HG02938 (cell line): ENCODE data around the gene NRG2.
A peak's percentile ranks its signal among the peaks of the same experiment; 100 is the strongest.

Experiments used
- ATAC-seq: cut with Tn5 transposase; IDR thresholded peaks from one replicate; pipeline ENCODE4 v1.9.1; 2021; ENCODE audit warnings: mild to moderate bottlenecking, moderate library complexity; ENCODE audit not compliant: unreplicated experiment

NRG2 gene

DNA sequence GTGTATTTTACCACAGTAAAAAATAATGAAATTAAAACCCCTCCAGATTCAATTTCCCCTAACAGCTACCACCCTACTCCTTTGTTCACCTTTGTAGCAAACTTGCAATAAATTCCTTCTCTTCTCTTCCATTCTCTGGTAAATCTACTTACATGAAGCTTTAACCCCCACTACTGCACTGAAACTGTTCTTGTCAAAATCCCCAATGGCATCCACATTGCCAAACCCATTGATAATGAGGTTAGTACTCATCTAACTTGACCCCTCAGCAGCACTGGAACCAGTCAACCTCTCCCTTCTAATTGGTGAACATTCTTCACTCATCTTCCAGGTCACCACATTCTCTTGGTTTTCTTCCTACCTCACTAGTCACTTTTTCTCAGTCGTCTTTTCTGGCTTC lies 29.6 kb downstream of the NRG2 start:
- no peak for ATAC-seq

GRCh38 chr5:140012443-140012842 lies 30.7 kb downstream of the NRG2 start:
- ATAC-seq: no peak

GRCh38 chr5:140011297-140011802 lies 31.7 kb downstream of the NRG2 start:
- peak; percentile 82 for ATAC-seq

- ATAC-seq: no peak
Measured at GRCh38 chr5:140010798-140011197, 32.3 kb downstream of the NRG2 start.

- ATAC-seq: no peak
Measured at GRCh38 chr5:140007311-140007710, 35.8 kb downstream of the NRG2 start.

- peak; percentile 95 for ATAC-seq
Measured at GRCh38 chr5:140005145-140005591, 37.9 kb downstream of the NRG2 start.

DNA sequence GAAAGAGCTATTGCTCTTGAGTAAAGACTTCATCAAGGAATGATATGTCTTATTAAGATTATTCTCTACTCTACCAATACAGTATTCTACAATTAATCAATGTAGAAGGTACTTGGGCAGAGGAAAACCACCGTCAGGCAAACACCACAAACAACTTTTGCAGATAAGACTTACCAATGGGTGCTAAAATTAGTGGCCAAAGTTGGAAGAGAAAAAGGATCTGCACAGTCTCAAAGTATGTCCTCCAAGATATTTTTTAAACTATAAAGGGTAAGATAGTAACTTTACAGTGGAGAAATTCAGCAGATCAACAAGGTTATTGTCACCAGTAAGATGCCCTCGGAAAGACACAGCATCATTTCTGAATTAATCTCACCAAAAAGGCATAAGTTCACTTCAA lies 38.9 kb downstream of the NRG2 start:
- ATAC-seq: no peak

DNA sequence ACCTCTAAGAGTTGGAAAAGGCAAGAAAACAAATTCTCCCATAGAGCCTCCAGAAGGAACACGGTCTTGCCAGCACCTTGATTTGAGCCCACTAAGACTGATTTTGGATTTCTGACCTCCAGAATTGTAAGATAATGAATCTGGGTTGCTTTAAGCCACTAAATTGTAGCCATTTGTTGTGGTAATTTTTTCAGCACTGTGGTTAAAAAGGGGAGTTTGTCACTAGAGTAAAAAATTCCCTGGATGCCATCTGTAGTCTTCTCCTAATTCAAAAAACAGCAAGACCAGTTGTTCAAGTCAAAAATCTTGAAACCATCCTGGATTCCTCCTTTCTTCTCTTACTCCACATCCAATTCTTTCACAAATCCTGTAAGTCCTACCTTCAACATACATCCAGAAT lies 39.6 kb downstream of the NRG2 start:
- ATAC-seq: no peak

DNA sequence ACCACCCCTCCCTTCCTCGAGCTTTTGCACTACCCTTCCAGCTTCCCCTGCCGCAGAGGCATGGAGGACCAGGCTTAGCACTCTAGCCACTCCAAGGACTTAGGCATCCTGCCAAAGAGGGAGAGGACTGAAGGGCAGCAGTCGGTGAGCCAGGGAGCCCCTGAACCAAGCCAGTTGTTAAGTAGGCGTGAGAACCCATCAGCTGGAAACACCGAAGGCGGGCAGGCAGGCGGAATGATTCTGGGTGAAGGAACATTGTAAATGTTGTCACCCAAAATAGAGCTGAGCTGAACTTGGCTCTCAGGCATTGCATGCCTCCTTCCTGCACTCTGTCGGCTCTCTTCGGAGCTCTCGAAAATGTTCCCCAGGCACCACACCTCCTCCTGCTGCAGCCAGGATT lies 42.8 kb downstream of the NRG2 start:
- ATAC-seq: no peak

DNA sequence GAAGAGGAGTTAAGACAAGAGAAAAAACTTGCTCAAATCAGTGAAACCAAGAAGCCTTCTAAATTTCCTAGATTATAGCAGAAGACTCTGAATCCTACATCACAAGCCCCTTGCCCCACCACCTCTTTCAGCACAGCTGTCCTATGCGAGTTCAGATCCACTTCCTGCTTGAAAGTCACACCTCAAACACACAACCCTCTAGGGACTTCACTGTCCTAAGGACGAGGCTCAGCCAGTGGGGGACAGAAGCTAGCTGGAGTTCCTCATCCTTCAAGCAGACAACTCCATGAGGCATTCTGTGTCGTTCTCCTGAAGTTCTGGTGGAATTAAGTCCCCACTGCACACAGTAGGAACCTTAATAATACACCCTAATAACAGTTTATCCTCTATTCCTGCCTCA lies 44.3 kb downstream of the NRG2 start:
- no peak for ATAC-seq

- no peak for ATAC-seq
Measured at GRCh38 chr5:139997276-139997675, 45.8 kb downstream of the NRG2 start.

DNA sequence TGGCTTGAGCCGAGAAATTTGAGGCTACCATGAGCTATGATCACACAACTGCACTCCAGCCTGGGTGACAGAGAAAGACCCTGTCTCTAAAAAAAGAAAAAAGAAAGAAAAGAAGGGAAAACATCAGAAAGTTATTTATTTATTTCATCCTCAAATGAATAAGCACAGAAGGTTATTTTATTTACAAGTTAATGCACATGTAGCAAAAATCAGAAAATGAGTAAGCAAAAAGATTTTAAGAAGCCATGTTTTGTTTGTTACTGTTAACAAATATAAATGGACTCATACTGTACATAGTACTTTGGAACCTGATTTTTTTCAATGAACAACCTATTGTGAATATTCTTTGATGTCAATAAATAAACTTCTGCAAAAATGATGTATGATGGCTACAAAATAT lies 47.2 kb downstream of the NRG2 start:
- ATAC-seq: no peak

- no peak for ATAC-seq
Measured at GRCh38 chr5:139994234-139994633, 48.9 kb downstream of the NRG2 start.

DNA sequence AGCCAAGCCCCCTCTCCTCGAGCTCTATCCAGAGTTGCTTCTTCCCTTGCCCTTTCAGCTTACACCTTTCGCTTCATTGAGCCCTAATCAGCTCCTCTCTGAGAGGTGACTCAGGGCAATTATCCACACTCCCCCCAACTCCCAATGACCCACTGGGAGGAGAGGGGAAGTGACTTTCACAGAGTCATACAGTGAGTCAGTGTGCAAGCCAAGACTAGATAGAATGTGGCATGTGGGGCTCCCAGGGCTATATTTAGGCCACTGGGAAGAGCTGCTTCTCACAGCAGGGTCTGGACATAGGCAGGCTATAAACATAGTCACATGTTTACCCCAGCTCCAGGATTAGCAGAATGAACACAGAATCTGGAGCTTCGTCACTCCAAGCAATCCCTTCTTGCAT lies 57.4 kb downstream of the NRG2 start:
- no peak for ATAC-seq

DNA sequence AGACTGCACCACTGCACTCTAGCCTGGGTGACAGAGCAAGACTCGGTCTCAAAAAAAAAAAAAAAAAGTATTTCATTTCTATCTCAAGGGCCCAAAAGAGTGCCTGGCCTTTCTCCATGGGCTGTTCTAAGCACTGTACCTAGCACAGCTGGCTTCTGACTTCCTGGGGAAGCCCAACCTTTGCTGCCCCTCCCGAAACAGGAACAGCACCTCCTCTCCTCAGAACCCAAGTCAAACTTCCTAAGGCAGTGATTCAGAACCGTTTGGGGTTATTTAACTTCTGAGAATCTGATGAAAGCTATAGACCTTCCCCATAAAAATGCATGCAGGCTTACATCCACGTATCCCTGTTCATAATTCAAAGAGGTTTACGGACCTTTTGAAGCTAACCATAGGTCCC lies 57.8 kb downstream of the NRG2 start:
- ATAC-seq: no peak

- ATAC-seq: no peak
Measured at GRCh38 chr5:139984816-139985215, 58.3 kb downstream of the NRG2 start.

DNA sequence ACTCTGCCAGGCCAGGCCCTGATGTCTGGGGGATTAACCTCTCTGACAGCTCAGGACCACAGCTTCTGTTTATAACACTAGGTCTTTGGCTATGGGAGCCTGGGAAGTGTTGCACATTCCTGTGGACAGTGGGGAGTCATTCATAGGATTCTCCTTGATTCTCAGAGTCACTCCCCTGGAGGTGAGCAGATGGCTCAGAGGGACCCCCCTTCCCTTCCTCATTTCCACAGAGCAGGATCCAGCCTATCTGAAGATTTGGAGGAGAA lies 60.2 kb downstream of the NRG2 start:
- no peak for ATAC-seq

DNA sequence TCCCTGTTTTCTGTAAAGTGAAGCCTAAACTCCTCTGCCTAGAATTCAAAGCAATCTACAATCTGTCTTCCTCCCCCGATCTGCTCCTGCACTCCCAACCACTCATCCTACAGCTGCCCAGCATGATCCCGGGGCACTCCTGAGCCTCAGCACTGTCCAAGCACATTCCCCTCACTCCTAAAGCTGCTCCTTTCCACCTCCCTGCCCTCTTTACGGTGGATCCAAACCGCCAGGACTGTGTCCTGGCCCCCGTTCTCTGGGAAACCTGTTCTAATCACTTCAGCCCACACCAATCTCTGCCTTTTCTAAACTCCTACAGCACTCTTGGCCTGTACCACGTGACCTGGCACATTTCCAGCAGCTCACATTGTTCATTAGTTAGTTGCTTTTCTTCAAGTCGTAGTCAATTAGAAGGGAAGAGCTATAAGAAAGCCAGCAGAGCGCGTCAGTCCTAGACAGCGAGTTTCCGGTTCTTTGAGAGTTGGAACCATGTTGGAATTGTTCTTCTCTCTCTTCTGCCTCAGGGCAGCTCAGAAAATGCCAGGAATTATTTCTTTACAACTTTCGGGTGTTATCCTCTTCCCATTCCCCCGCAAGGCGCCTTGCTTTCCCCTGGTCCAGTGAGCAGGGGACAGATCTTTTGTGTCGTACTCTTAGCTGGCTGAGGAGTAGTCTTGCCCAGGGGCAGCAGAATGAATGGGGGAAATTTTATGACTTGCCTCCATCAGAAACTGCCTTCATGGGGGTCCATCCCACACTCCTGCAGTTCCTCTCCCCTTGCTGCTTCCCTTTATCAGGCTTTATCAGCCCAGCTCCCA lies 60.7 kb downstream of the NRG2 start:
- ATAC-seq: no peak

- no peak for ATAC-seq
Measured at GRCh38 chr5:139980765-139981164, 62.3 kb downstream of the NRG2 start.

GRCh38 chr5:139979943-139980342 lies 63.2 kb downstream of the NRG2 start:
- no peak for ATAC-seq

DNA sequence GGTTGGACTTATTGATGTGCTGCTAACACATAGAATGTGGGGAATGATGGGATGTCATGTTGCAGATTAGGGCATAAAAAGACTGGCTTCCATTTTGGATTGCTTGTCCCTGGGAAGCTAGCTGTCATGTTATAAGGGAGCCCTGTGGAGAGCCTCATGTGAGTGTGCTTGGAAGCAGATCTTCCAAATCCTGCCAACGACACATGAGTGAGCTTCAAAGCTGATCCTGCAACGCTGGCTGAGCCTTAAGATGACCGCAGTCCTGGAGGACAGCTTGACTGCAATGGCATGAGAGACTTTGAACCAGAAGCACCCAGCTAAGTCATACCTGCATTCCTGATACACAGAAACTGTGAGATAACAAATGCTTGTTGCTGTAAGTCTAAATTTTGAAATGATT lies 63.6 kb downstream of the NRG2 start:
- ATAC-seq: no peak

DNA sequence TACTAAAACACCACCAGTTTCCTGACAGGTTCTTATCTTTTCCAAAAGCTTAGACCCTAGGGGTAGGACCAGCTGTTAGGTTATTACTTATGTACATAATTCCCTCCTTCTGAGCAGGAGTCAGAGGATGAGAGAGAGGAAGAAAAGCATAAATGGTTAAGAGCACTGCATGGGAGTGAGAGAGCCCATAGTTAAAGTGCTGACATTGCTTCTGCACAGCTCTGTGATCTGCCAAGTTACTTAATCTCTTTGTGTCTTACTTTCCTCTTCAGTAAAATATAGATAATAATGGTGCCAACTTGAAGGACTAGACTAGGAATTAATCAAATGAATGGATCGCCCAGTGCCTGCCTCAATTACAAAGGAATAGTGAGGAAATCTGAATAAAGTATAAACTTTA lies 66.4 kb downstream of the NRG2 start:
- no peak for ATAC-seq

DNA sequence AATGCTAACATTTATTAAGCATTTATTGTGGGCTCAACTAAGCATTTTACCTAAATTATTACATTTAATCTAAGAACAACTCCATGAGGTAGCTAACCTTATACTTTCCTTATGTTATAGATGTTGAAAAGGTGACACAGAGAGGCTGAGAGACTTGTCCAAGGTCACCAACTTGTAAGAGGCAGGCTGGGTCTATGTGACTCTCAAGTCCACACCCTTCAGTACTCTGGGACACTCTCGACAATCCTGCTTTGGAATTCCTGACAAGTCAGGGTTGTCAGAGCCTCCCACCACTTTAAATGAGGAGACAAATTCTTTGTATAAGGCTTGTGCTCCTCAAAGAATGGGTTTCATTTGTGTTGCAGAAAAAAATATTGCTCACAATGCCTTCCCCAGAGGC lies 67.2 kb downstream of the NRG2 start:
- no peak for ATAC-seq
